Amniotic stem cell (primary cell): ENCODE data around the gene GHRH.

ENCODE experiments used
- DNase-seq: peaks from one replicate; lab custom pipeline; 2025; lab: John Stamatoyannopoulos, UW

Gene GHRH

GRCh38 chr20:37261714-37262113, at the start of gene GHRH:
GHRH (minus strand) TSS chr20:37261814; CDS start chr20:37256889, 4,925 bp downstream.
- no peak for DNase-seq

GRCh38 chr20:37310951-37311350, 49.3 kb upstream of the GHRH start:
- DNase-seq = no peak

- no peak for DNase-seq
These were observed 48.4 kb upstream of the GHRH start for GRCh38 chr20:37309936-37310590.

GRCh38 chr20:37309290-37309689, 47.7 kb upstream of the GHRH start:
- no peak for DNase-seq

- DNase-seq = no peak
These were observed 46.8 kb upstream of the GHRH start for GRCh38 chr20:37308086-37309050.

- no peak for DNase-seq
These were observed 44.2 kb upstream of the GHRH start for GRCh38 chr20:37305839-37306238.

GRCh38 chr20:37305079-37305478, 43.5 kb upstream of the GHRH start:
- DNase-seq = no peak

GRCh38 chr20:37303637-37304036, 42.0 kb upstream of the GHRH start:
- no peak for DNase-seq

- DNase-seq = no peak
These were observed 41.4 kb upstream of the GHRH start for GRCh38 chr20:37302981-37303380.

- no peak for DNase-seq
These were observed 39.9 kb upstream of the GHRH start for GRCh38 chr20:37301558-37301957.

- no peak for DNase-seq
These were observed 39.5 kb upstream of the GHRH start for GRCh38 chr20:37301120-37301519.

- no peak for DNase-seq
These were observed 38.3 kb upstream of the GHRH start for GRCh38 chr20:37299718-37300528.

GRCh38 chr20:37298190-37298939, 36.8 kb upstream of the GHRH start:
- no peak for DNase-seq

- DNase-seq = no peak
These were observed 35.6 kb upstream of the GHRH start for GRCh38 chr20:37297066-37297736.

- DNase-seq = no peak
These were observed 34.8 kb upstream of the GHRH start for GRCh38 chr20:37296371-37296770.

- DNase-seq = no peak
These were observed 34.0 kb upstream of the GHRH start for GRCh38 chr20:37295595-37295994.

- peak; percentile 97 for DNase-seq
These were observed 33.4 kb upstream of the GHRH start for GRCh38 chr20:37295001-37295400.

- no peak for DNase-seq
These were observed 32.8 kb upstream of the GHRH start for GRCh38 chr20:37294262-37294981.

- DNase-seq = no peak
These were observed 31.8 kb upstream of the GHRH start for GRCh38 chr20:37293301-37293943.

- no peak for DNase-seq
These were observed 30.1 kb upstream of the GHRH start for GRCh38 chr20:37291724-37292126.
